K562 (cell line): ENCODE measurements around the gene CAMK2G. TPM values are rescaled to one million over a fixed set of nuclear protein-coding genes. Genes with fewer than 3 reads are reported as not detected.

Source experiments
- ATAC-seq: fragments of 200-7000 bp; cut with Tn5 transposase; 3 replicates; pipeline ENCODE4 v1.9.1; 2020; ENCODE audit warnings: moderate library complexity
- BruUV-seq: library from RNA; stranded (reverse); fragments of 400-500 nt; replicated peaks from 2 replicates; lab custom pipeline; 2021; lab: Mats Ljungman, UMichigan
- CTCF ChIA-PET: fragments of 300-600 bp; formaldehyde crosslinking; extraction: SDS; loops from one replicate; lab custom pipeline; 2021; ENCODE audit warnings: low intra/inter-chr PET ratio; lab: Yijun Ruan, JAX
- POLR2A ChIA-PET: fragments of 300-600, 350-650 bp; sonication (Branson Sonifier 250); formaldehyde crosslinking; extraction: SDS; loops from one replicate; lab custom pipeline; 2021; ENCODE audit warnings: antibody characterized with exemption, inconsistent platforms; lab: Yijun Ruan, JAX
- DNase-seq, 4 experiments: peaks; one replicate each; pipeline versions ENCODE4 v3.0.0 to v3.0.0-alpha.2; 2011 to 2018; ENCODE audit warnings: low spot score in 3 of 4, mixed read lengths in 3 of 4; ENCODE audit errors: extremely low read depth in 1 of 4
- FAIRE-seq: peaks from 2 replicates; lab custom pipeline; 2011; peaks lifted over from hg19 to GRCh38; lab: Jason Lieb, UNC
- H2AFZ ChIP-seq: 2 replicates; pipeline ENCODE4 v1.6.0; 2011; ENCODE audit warnings: low read depth, low read length, control low read depth, inconsistent platforms
- H3K27ac ChIP-seq: fragments of 200-600 bp; 3 replicates; pipeline ENCODE4 v1.8.0; 2011; ENCODE audit warnings: low read depth, mild to moderate bottlenecking, control low read depth, inconsistent platforms, low read length, moderate library complexity, mixed read lengths; ENCODE audit errors: extremely low read depth
- H3K27me3 ChIP-seq, 2 experiments: fragments of 300-600 bp in 1 of 2; 2 replicates in 1 of 2; 3 replicates in 1 of 2; pipeline versions ENCODE4 v1.6.0 to v1.8.0; 2011; ENCODE audit warnings: inconsistent platforms in 2 of 2, low read length in 2 of 2, mild to moderate bottlenecking in 1 of 2, mixed read lengths in 1 of 2, moderate library complexity in 1 of 2; ENCODE audit not compliant: control insufficient read depth in 2 of 2, insufficient read depth in 2 of 2
- H3K36me3 ChIP-seq: fragments of 300-600 bp; 3 replicates; pipeline ENCODE4 v1.8.0; 2011; ENCODE audit warnings: mild to moderate bottlenecking, low read length, inconsistent platforms; ENCODE audit not compliant: control insufficient read depth, insufficient read depth
- H3K4me1 ChIP-seq, 2 experiments: fragments of 200-600 bp in 1 of 2; replicated peaks in 1 of 2; 2 replicates in 1 of 2; 3 replicates in 1 of 2; pipeline versions ENCODE4 v1.5.1 to v1.8.0; 2011; ENCODE audit warnings: inconsistent platforms in 2 of 2, low read length in 2 of 2, mild to moderate bottlenecking in 1 of 2, mixed read lengths in 1 of 2, moderate library complexity in 1 of 2; ENCODE audit not compliant: control insufficient read depth in 2 of 2, insufficient read depth in 2 of 2
- H3K4me2 ChIP-seq: 2 replicates; pipeline ENCODE4 v1.6.1; 2011; ENCODE audit warnings: low read length, control low read depth, inconsistent platforms, mixed read lengths; ENCODE audit not compliant: insufficient read depth
- H3K4me3 ChIP-seq: fragments of 200-600 bp; sonication (generic), shearing (Covaris generic); 2 replicates; pipeline ENCODE4 v1.5.1; 2016; ENCODE audit warnings: control low read depth, inconsistent platforms
- H3K79me2 ChIP-seq: fragments of 200-600 bp; 3 replicates; pipeline ENCODE4 v1.8.0; 2011; ENCODE audit warnings: low read length, inconsistent platforms; ENCODE audit not compliant: control insufficient read depth, insufficient read depth
- H3K9ac ChIP-seq, 2 experiments: 2 replicates each; pipeline versions ENCODE4 v1.6.0 to v1.6.1; 2011; ENCODE audit warnings: low read depth in 2 of 2, low read length in 2 of 2, control low read depth in 1 of 2, inconsistent platforms in 1 of 2, mild to moderate bottlenecking in 1 of 2, mixed read lengths in 1 of 2; ENCODE audit not compliant: insufficient read depth in 1 of 2
- H3K9me1 ChIP-seq: one replicate; pipeline ENCODE4 v1.6.0; 2011; ENCODE audit warnings: inconsistent platforms, mild to moderate bottlenecking, low read length, moderate library complexity; ENCODE audit not compliant: control insufficient read depth, insufficient read depth
- H3K9me3 ChIP-seq: replicated peaks from 2 replicates; pipeline ENCODE4 v1.5.1; 2011; ENCODE audit warnings: low read depth, low read length, inconsistent platforms; ENCODE audit not compliant: control insufficient read depth, insufficient read depth
- H4K20me1 ChIP-seq: replicated peaks from 2 replicates; pipeline ENCODE4 v1.6.1; 2011; ENCODE audit warnings: low read length, inconsistent platforms, mixed read lengths; ENCODE audit not compliant: control insufficient read depth, insufficient read depth
- CEBPG ChIP-seq, 3 experiments: fragments of 200-800 bp in 1 of 3; sonication (Bioruptor generic) in 1 of 3; sonication (generic) in 1 of 3; formaldehyde crosslinking in 1 of 3; IDR thresholded peaks in 2 of 3; conservative IDR thresholded peaks in 1 of 3; 2 replicates each; pipeline versions ENCODE4 v1.6.1 to v1.8.0; 2016 to 2022; ENCODE audit warnings: missing compliant biosample characterization in 2 of 3, missing genetic modification characterization in 2 of 3, mild to moderate bottlenecking in 1 of 3, missing genetic modification reagents in 1 of 3
- CTCF ChIP-seq, 3 experiments: IDR thresholded peaks in 2 of 3; conservative IDR thresholded peaks in 1 of 3; 2 replicates each; pipeline ENCODE4 v1.5.1; 2011 to 2012; ENCODE audit warnings: low read length in 3 of 3, mild to moderate bottlenecking in 3 of 3, control low read depth in 2 of 3, improper control_type of control experiment in 1 of 3, inconsistent platforms in 1 of 3, low read depth in 1 of 3, mixed read lengths in 1 of 3, moderate library complexity in 1 of 3; ENCODE audit not compliant: insufficient read depth in 2 of 3
- EP400 ChIP-seq: fragments of 450-650 bp; IDR thresholded peaks from 2 replicates; pipeline ENCODE4 v1.6.1; 2017; ENCODE audit warnings: antibody characterized with exemption, mild to moderate bottlenecking, moderate library complexity
- GTF2B ChIP-seq: IDR thresholded peaks from 2 replicates; pipeline ENCODE4 v1.6.1; 2011; ENCODE audit not compliant: insufficient read length; ENCODE audit errors: extremely low read depth
- IRF1 ChIP-seq: sonication (generic); formaldehyde crosslinking; IDR thresholded peaks from 2 replicates; pipeline ENCODE4 v1.8.0; 2022; ENCODE audit warnings: missing genetic modification reagents, mild to moderate bottlenecking, borderline replicate concordance
- MAX ChIP-seq: sonication (generic); formaldehyde crosslinking; IDR thresholded peaks from 2 replicates; pipeline ENCODE4 v1.9.0; 2022; ENCODE audit warnings: mild to moderate bottlenecking, missing genetic modification reagents
- MTA2 ChIP-seq: fragments of 450-650 bp; IDR thresholded peaks from 2 replicates; pipeline ENCODE4 v1.6.1; 2016; ENCODE audit warnings: low read depth
- POU5F1 ChIP-seq: fragments of 150-350 bp; IDR thresholded peaks from 2 replicates; pipeline ENCODE4 v1.6.1; 2014; ENCODE audit warnings: borderline replicate concordance, low read length, low read depth, mild to moderate bottlenecking; ENCODE audit not compliant: partially characterized antibody
- ZBTB7A ChIP-seq: IDR thresholded peaks from 2 replicates; pipeline ENCODE4 v1.6.1; 2011; ENCODE audit warnings: low read depth, mild to moderate bottlenecking, low read length, moderate library complexity, borderline replicate concordance; ENCODE audit not compliant: control insufficient read depth
- ZNF316 ChIP-seq: fragments of 450-650 bp; IDR thresholded peaks from 2 replicates; pipeline ENCODE4 v1.6.1; 2016
- WGBS: fragments of 100-300 bp; shearing (Covaris generic); methylation state at CpG from one replicate; pipeline ENCODE4 v1.1.6; 2016; ENCODE audit warnings: low coverage, mixed read lengths; ENCODE audit not compliant: insufficient coverage; ENCODE audit errors: missing lambda C conversion rate; 5-methylcytosine and 5-hydroxymethylcytosine counted together
- in situ Hi-C: fragments of 300-500 bp; cut with MboI; formaldehyde crosslinking; loops from 4 replicates; pipeline ENCODE4 v1.15.0; 2018; ENCODE audit warnings: inconsistent platforms, mixed read lengths
- intact Hi-C: fragments of 100-400 bp; cut with micrococcal nuclease; formaldehyde crosslinking; loops from 2 replicates; pipeline ENCODE4 v1.14.2; 2022
- polyA plus RNA-seq, 8 experiments: library from polyadenylated mRNA; depleted of rRNA in 4 of 8; stranded (reverse) in 5 of 8; unstranded in 3 of 8; fragments of >200 nt; fragmentation: Nextera tagmentation in 2 of 8; fragmentation: Illumina TruSeq in 1 of 8; extraction: Ambion mirVana in 2 of 8; extraction: Trizol in 1 of 8; gene quantifications; 2 replicates each; pipeline versions ENCODE4 v1.2.1 to v1.2.3, GENCODE V29; 2011 to 2014; ENCODE audit warnings: inconsistent platforms in 1 of 8, missing spikeins in 1 of 8
- total RNA-seq, 7 experiments: library from RNA; depleted of rRNA in 6 of 7; stranded (reverse); fragments of >200 nt in 6 of 7; fragmentation: Illumina TruSeq in 2 of 7; extraction: Trizol in 2 of 7; gene quantifications; 2 replicates each; pipeline versions ENCODE4 v1.2.1 to v1.2.3, GENCODE V29; 2011 to 2021; ENCODE audit warnings: low replicate concordance in 1 of 7
- TF ChIP-seq, protein P1 (sequence below): fragments of 450-650 bp; IDR thresholded peaks from 2 replicates; pipeline ENCODE4 v1.6.1; 2016
- TF ChIP-seq, protein P2 (sequence below): IDR thresholded peaks from 2 replicates; pipeline ENCODE4 v1.6.1; 2012; ENCODE audit warnings: low read depth, low read length, improper control_type of control experiment, borderline replicate concordance

CAMK2G gene
- total and polyA plus RNA-seq, 9 of the 15 experiments (the other 6 are each of a cell fraction or from before 2014, with no cell fraction given) = 9.0 to 37.9 (median 32.6) TPM

DNA sequence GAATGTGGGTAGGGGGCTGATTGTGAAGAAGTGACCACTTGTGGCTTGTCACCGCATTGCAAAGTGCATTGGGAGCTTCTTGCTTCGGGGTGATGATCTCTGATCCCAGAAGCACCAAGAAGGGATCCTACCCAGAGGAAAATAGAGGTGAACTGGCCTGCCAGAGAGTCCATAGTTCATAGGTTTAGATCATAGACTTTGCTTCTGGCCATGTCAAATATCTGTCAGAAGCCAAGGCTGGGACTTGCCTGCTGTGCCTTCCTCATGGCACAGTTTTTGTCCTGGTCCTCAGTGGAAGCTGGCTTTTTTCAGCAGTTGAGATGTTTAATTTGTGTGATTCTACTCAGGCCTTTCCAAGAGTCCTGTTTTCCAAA, 87.9 kb downstream of the CAMK2G start:
- ATAC-seq (no peak), FAIRE-seq (no peak), DNase-seq (peak in 1 of 4 experiments; percentile 48)
- H3K4me2 ChIP-seq = peak overlapping the region; percentile 84
- H3K27ac ChIP-seq = peak overlapping the region; percentile 76; the same call in 2 of the 3 replicates
- no peaks in the 10 kb centered on the region for H3K9me1 ChIP-seq
- ChIA-PET POLR2A (interaction anchor here (0.7 to 6.7 kb wide), 9 partner anchors 9 to 56 kb away, joined by 3 to 61 read pairs (median 4); a partner anchor contains a TSS), CTCF (no interaction called here)
- intact Hi-C loops (loop anchor here (2.0 to 10.0 kb wide), 2 partner anchors 24 to 318 kb away; partner anchors contain the start of gene NDST2), in situ Hi-C loops (no loop called here)
- WGBS = 9% methylated on average over 2 of the region's 2 CpGs
- BruUV-seq = no TSS peak
- peaks cover 9 to 27% of the 10 kb centered on the region in 2 experiments; a peak in 4 of 5 replicates for H3K4me1 ChIP-seq
- peak overlapping the region; percentile 89 for H3K4me3 ChIP-seq
- no peaks in the 10 kb centered on the region; the same call in 1 of the 2 replicates for H4K20me1 ChIP-seq
- peaks cover 50% of the 10 kb centered on the region for H3K79me2 ChIP-seq
- H3K9me3 ChIP-seq = no peaks in the 10 kb centered on the region
- no peaks in the 10 kb centered on the region for H3K27me3 ChIP-seq
- peaks cover 35% of the 10 kb centered on the region; the same call in 2 of the 3 replicates for H3K36me3 ChIP-seq
- 0 out of 2 replicates have a peak overlapping the region, but pooled peaks have one; percentile 94 for H2AFZ ChIP-seq
- peak overlapping the region; percentile 71 to 96 for H3K9ac ChIP-seq
- TF ChIP-seq ZBTB7A (peak; percentile 70; the same call in 1 of the 2 replicates), POU5F1 (no peak), IRF1 (CRISPR knock-in tag) (no peak), MAX (0 out of 2 replicates have a peak, but pooled peaks have one; percentile 8), GTF2B (no peak), CTCF (IDR thresholded peaks at IDR 0.05 in 2 of 3, conservative IDR thresholded peaks at IDR 0.05 in 1 of 3; ENCODE audit: insufficient read depth in 2 of 3, low read depth in 1 of 3, low read length in 3 of 3) (0 out of 6 replicates have a peak, but pooled peaks of 2 of the 3 experiments have one; percentile 14 to 38), EP400 (no peak), CEBPG (CRISPR knock-in tag; IDR thresholded peaks at IDR 0.05) (peak; percentile 33; the same call in 1 of the 2 replicates), CEBPG (tag; conservative IDR thresholded peaks at IDR 0.05 in 1 of 2, IDR thresholded peaks at IDR 0.05 in 1 of 2) (no peak), ZNF316 (no peak), MTA2 (no peak)
- TF ChIP-seq, protein P1, sequence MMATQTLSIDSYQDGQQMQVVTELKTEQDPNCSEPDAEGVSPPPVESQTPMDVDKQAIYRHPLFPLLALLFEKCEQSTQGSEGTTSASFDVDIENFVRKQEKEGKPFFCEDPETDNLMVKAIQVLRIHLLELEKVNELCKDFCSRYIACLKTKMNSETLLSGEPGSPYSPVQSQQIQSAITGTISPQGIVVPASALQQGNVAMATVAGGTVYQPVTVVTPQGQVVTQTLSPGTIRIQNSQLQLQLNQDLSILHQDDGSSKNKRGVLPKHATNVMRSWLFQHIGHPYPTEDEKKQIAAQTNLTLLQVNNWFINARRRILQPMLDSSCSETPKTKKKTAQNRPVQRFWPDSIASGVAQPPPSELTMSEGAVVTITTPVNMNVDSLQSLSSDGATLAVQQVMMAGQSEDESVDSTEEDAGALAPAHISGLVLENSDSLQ = 0 out of 2 replicates have a peak, but pooled peaks have one; percentile 2
- TF ChIP-seq, protein P2, sequence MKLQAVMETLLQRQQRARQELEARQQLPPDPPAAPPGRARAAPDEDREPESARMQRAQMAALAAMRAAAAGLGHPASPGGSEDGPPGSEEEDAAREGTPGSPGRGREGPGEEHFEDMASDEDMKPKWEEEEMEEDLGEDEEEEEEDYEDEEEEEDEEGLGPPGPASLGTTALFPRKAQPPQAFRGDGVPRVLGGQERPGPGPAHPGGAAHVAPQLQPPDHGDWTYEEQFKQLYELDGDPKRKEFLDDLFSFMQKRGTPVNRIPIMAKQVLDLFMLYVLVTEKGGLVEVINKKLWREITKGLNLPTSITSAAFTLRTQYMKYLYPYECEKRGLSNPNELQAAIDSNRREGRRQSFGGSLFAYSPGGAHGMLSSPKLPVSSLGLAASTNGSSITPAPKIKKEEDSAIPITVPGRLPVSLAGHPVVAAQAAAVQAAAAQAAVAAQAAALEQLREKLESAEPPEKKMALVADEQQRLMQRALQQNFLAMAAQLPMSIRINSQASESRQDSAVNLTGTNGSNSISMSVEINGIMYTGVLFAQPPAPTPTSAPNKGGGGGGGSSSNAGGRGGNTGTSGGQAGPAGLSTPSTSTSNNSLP = no peak
